ENCODE results near the gene CNOT3. TPM values are rescaled to one million over a fixed set of nuclear protein-coding genes. Genes with fewer than 3 reads are reported as not detected.

CNOT3 gene
- total RNA-seq, 1 experiment from 2014 or later: 91.2 TPM

DNA sequence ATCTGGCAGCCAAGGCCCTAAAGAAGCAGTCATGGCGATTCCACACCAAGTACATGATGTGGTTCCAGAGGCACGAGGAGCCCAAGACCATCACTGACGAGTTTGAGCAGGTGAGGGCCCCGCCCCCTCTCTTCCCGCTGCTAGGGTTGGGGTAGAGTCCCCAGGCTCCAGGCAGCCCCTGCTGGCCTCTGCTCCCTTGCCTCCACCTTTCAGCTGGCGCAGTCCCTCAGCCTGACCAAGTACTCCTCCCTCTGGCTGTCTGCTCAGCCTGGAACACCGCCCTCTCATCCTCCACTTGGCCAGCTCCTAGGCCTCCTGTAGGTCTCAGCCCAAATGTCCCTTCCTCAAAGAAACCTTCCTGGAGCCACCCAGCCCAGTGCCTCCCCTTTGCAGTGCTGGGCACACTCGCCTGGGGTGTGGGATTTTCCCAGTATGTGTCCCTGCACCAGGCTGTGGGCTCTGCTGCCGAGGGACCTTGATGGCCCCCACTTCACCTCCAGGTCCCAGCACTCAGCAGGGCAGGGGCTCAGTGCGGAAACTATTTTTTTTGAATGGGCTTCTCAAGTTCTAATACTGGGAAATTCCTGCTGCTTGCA, 16.3 kb downstream of the CNOT3 start:
- no peak overlapping the region for H3K56ac ChIP-seq (ENCODE audit: insufficient read length, low read depth, low read length)
- no peak overlapping the region for H2BK5ac ChIP-seq (ENCODE audit: insufficient read length, low read length)
- no peak for DNase-seq
- H2BK120ac ChIP-seq (ENCODE audit: low read depth, low read length, poor library complexity, severe bottlenecking): no peak overlapping the region
- peak overlapping the region in 1 of 3 experiments; percentile 90; a peak in 2 of 7 replicates for H3K27ac Mint-ChIP-seq
- H3K4me3 Mint-ChIP-seq: no peak overlapping the region
- H3K36me3 Mint-ChIP-seq (ENCODE audit: insufficient read depth in 1 of 3, low read depth in 3 of 3): peaks cover 50 to 84% (median 84%) of the 10 kb centered on the region in 3 experiments
- no peak overlapping the region for H4K91ac ChIP-seq (ENCODE audit: insufficient read length, low read depth, low read length)
- no peak overlapping the region for H3K4me2 ChIP-seq (ENCODE audit: insufficient read depth, insufficient read length, low read length)
- H2BK12ac ChIP-seq (ENCODE audit: insufficient read length, low read depth, low read length): no peak overlapping the region
- H3K4ac ChIP-seq (ENCODE audit: low read depth, low read length): no peak overlapping the region
- H3K9me3 ChIP-seq (ENCODE audit: control insufficient read depth, low read depth, low read length): no peaks in the 10 kb centered on the region
- H3K14ac ChIP-seq (ENCODE audit: insufficient read depth, low read length): no peak overlapping the region
- TF ChIP-seq, protein P1, sequence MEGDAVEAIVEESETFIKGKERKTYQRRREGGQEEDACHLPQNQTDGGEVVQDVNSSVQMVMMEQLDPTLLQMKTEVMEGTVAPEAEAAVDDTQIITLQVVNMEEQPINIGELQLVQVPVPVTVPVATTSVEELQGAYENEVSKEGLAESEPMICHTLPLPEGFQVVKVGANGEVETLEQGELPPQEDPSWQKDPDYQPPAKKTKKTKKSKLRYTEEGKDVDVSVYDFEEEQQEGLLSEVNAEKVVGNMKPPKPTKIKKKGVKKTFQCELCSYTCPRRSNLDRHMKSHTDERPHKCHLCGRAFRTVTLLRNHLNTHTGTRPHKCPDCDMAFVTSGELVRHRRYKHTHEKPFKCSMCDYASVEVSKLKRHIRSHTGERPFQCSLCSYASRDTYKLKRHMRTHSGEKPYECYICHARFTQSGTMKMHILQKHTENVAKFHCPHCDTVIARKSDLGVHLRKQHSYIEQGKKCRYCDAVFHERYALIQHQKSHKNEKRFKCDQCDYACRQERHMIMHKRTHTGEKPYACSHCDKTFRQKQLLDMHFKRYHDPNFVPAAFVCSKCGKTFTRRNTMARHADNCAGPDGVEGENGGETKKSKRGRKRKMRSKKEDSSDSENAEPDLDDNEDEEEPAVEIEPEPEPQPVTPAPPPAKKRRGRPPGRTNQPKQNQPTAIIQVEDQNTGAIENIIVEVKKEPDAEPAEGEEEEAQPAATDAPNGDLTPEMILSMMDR (conservative IDR thresholded peaks at IDR 0.05): no peak
- H3K18ac ChIP-seq (ENCODE audit: insufficient read length, low read depth, low read length): no peak overlapping the region
- H2BK15ac ChIP-seq (ENCODE audit: low read depth, low read length): no peak overlapping the region
- no peak overlapping the region for H4K8ac ChIP-seq (replicated peaks; ENCODE audit: insufficient read length, low read depth, low read length)
- H3K79me2 ChIP-seq (ENCODE audit: insufficient read depth, low read length): no peaks in the 10 kb centered on the region; the same call in 1 of the 2 replicates
- no peaks in the 10 kb centered on the region for H3K79me1 ChIP-seq (ENCODE audit: insufficient read depth, low read depth, low read length, poor library complexity, severe bottlenecking)
- H3T11ph ChIP-seq (ENCODE audit: low read length): no peak overlapping the region
- no peaks in the 10 kb centered on the region for H4K20me1 ChIP-seq (ENCODE audit: control insufficient read depth, insufficient read depth, insufficient read length)
- no peak overlapping the region for H4K5ac ChIP-seq (ENCODE audit: insufficient read length, low read depth, low read length)
- no peak overlapping the region for H2AFZ ChIP-seq (ENCODE audit: low read length)
- H2BK20ac ChIP-seq (ENCODE audit: low read depth, low read length, poor library complexity, severe bottlenecking): no peak overlapping the region
- peaks cover under 1% of the 10 kb centered on the region for H3K23me2 ChIP-seq (ENCODE audit: insufficient read length, low read depth, low read length, poor library complexity, severe bottlenecking)
- no peaks in the 10 kb centered on the region for H3K4me1 ChIP-seq (ENCODE audit: insufficient read depth, low read length)
- no peak overlapping the region for H3K23ac ChIP-seq (ENCODE audit: insufficient read length, low read depth, low read length)
- H3K9me3 Mint-ChIP-seq: no peaks in the 10 kb centered on the region
- WGBS (ENCODE audit: extremely low coverage, insufficient read length, low lambda C conversion rate): no CpG with 5 or more reads among the region's 10 CpGs
- no peaks in the 10 kb centered on the region for H3K27me3 ChIP-seq (ENCODE audit: insufficient read depth, low read length)
- H3K4me1 Mint-ChIP-seq: peaks cover 4 to 5% of the 10 kb centered on the region in 2 experiments; a peak in 3 of 4 replicates
- H3K27ac ChIP-seq (ENCODE audit: insufficient read length, low read depth, low read length): no peak overlapping the region
- H3K9ac ChIP-seq (ENCODE audit: extremely low read depth, insufficient read length, low read length): no peak overlapping the region
- no peaks in the 10 kb centered on the region; the same call in 1 of the 2 replicates for H3K27me3 Mint-ChIP-seq (ENCODE audit: low read depth)
- H2AK5ac ChIP-seq (ENCODE audit: insufficient read length, low read length): no peak overlapping the region

All from H9 (cell line).